Loucy (cell line): ENCODE measurements around the gene SHROOM2.
A peak's percentile ranks its signal among the peaks of the same experiment; 100 is the strongest.

Experiments used
- H2AFZ ChIP-seq: fragments of 200-600 bp; sonication (generic); 2 replicates; pipeline ENCODE4 v1.6.0; 2016; ENCODE audit warnings: antibody characterized with exemption, mild to moderate bottlenecking, low read length, moderate library complexity
- H3F3A ChIP-seq: fragments of 200-600 bp; 2 replicates; pipeline ENCODE4 v1.6.0; 2016; ENCODE audit warnings: antibody characterized with exemption, low read depth, mild to moderate bottlenecking
- H3K27me3 ChIP-seq: fragments of 200-600 bp; sonication (generic); 2 replicates; pipeline ENCODE4 v1.6.1; 2014; ENCODE audit warnings: low read length, mild to moderate bottlenecking; ENCODE audit not compliant: insufficient read depth, poor library complexity, severe bottlenecking
- H3K36me3 ChIP-seq: fragments of 200-600 bp; sonication (generic); 2 replicates; pipeline ENCODE4 v1.6.1; 2016; ENCODE audit warnings: low read length; ENCODE audit not compliant: insufficient read depth
- H3K4me1 ChIP-seq: fragments of 200-600 bp; sonication (generic); 2 replicates; pipeline ENCODE4 v1.5.1; 2014; ENCODE audit warnings: low read length, mild to moderate bottlenecking; ENCODE audit not compliant: insufficient read depth, poor library complexity, severe bottlenecking
- H3K4me2 ChIP-seq: fragments of 200-600 bp; sonication (generic); 2 replicates; pipeline ENCODE4 v1.6.0; 2014; ENCODE audit warnings: antibody characterized with exemption, low read length, low read depth, mild to moderate bottlenecking; ENCODE audit not compliant: poor library complexity, severe bottlenecking
- H3K4me3 ChIP-seq: fragments of 200-600 bp; sonication (generic); 2 replicates; pipeline ENCODE4 v1.5.1; 2014; ENCODE audit warnings: low read length, mild to moderate bottlenecking, mixed read lengths; ENCODE audit not compliant: poor library complexity, severe bottlenecking
- H3K79me2 ChIP-seq: fragments of 200-600 bp; sonication (generic); 2 replicates; pipeline ENCODE4 v1.6.1; 2014; ENCODE audit warnings: low read length; ENCODE audit not compliant: insufficient read depth
- H3K9ac ChIP-seq: fragments of 200-600 bp; sonication (generic); 2 replicates; pipeline ENCODE4 v1.6.0; 2014; ENCODE audit warnings: mild to moderate bottlenecking, low read depth, low read length, moderate library complexity; ENCODE audit not compliant: poor library complexity, severe bottlenecking
- H3K9me2 ChIP-seq: fragments of 200-600 bp; sonication (generic); replicated peaks from 2 replicates; pipeline ENCODE4 v1.6.1; 2016; ENCODE audit warnings: low read depth, low read length, mixed read lengths
- H3K9me3 ChIP-seq: fragments of 200-600 bp; sonication (generic); 2 replicates; pipeline ENCODE4 v1.6.1; 2014; ENCODE audit warnings: mild to moderate bottlenecking, antibody characterized with exemption, low read length, low read depth; ENCODE audit not compliant: insufficient read depth
- H4K20me1 ChIP-seq: fragments of 200-600 bp; sonication (generic); 2 replicates; pipeline ENCODE4 v1.6.0; 2014; ENCODE audit warnings: antibody characterized with exemption, low read length, mild to moderate bottlenecking; ENCODE audit not compliant: insufficient read depth, poor library complexity, severe bottlenecking
- CTCF ChIP-seq: fragments of 200-600 bp; sonication (generic); conservative IDR thresholded peaks from 2 replicates; pipeline ENCODE4 v1.5.1; 2014; ENCODE audit warnings: mild to moderate bottlenecking, antibody characterized with exemption, low read length
- EZH2phosphoT487 ChIP-seq: fragments of 200-600 bp; IDR thresholded peaks from 2 replicates; pipeline ENCODE4 v1.6.1; 2018; ENCODE audit warnings: antibody characterized with exemption, mild to moderate bottlenecking, moderate library complexity, borderline replicate concordance

Gene SHROOM2

GRCh38 chrX:9816084-9816700 is 30.0 kb downstream of the SHROOM2 start:
- peaks cover 9% of the 10 kb centered on the region for H3K4me1 ChIP-seq
- no peaks in the 10 kb centered on the region for H3K36me3 ChIP-seq
- H4K20me1 ChIP-seq, result no peaks in the 10 kb centered on the region
- no peaks in the 10 kb centered on the region for H3F3A ChIP-seq
- no peaks in the 10 kb centered on the region for H3K27me3 ChIP-seq
- H3K9me2 ChIP-seq, result no peaks in the 10 kb centered on the region
- H3K4me3 ChIP-seq, result peak overlapping the region; percentile 39
- H3K9ac ChIP-seq, result no peak overlapping the region
- H3K9me3 ChIP-seq, result no peaks in the 10 kb centered on the region
- TF ChIP-seq EZH2phosphoT487 (no peak), CTCF (no peak)
- H3K4me2 ChIP-seq, result peak overlapping the region; percentile 52
- H3K79me2 ChIP-seq, result no peaks in the 10 kb centered on the region
- H2AFZ ChIP-seq, result no peak overlapping the region

GRCh38 chrX:9821572-9821971 is 35.3 kb downstream of the SHROOM2 start:
- Histone ChIP-seq H3K9me3 (no peaks in the 10 kb centered on the region), H3K4me2 (no peak overlapping the region), H4K20me1 (no peaks in the 10 kb centered on the region), H3K4me1 (peaks cover 3% of the 10 kb centered on the region), H3K9me2 (no peaks in the 10 kb centered on the region), H3K9ac (no peak overlapping the region), H3F3A (no peaks in the 10 kb centered on the region), H3K79me2 (no peaks in the 10 kb centered on the region), H2AFZ (no peak overlapping the region), H3K36me3 (no peaks in the 10 kb centered on the region), H3K4me3 (no peak overlapping the region), H3K27me3 (no peaks in the 10 kb centered on the region)
- TF ChIP-seq EZH2phosphoT487 (no peak), CTCF (no peak)

GRCh38 chrX:9824554-9824953 is 38.3 kb downstream of the SHROOM2 start:
- H3K9me2 ChIP-seq, result no peaks in the 10 kb centered on the region
- no peaks in the 10 kb centered on the region for H3K79me2 ChIP-seq
- H3F3A ChIP-seq, result no peaks in the 10 kb centered on the region
- H3K36me3 ChIP-seq, result no peaks in the 10 kb centered on the region
- no peak overlapping the region for H2AFZ ChIP-seq
- H3K9ac ChIP-seq, result no peak overlapping the region
- H3K4me3 ChIP-seq, result no peak overlapping the region
- H3K4me1 ChIP-seq, result no peaks in the 10 kb centered on the region
- H3K9me3 ChIP-seq, result no peaks in the 10 kb centered on the region
- TF ChIP-seq EZH2phosphoT487, result no peak
- no peak for TF ChIP-seq CTCF
- H4K20me1 ChIP-seq, result no peaks in the 10 kb centered on the region
- no peaks in the 10 kb centered on the region for H3K27me3 ChIP-seq
- H3K4me2 ChIP-seq, result no peak overlapping the region
